Thoracic aorta (tissue), 2 donors: ENCODE results near the gene ATAD5. TPM values are rescaled to one million over a fixed set of nuclear protein-coding genes. Genes with fewer than 3 reads are reported as not detected.

Experiments used
- ATAC-seq: fragments of 150-250 bp; one replicate; pipeline ENCODE4 v1.8.0; 2017; ENCODE audit warnings: low read depth; ENCODE audit not compliant: insufficient number of reproducible peaks, low FRiP score
- DNase-seq: peaks from one replicate; pipeline ENCODE4 v3.0.0-alpha.2; 2020; ENCODE audit warnings: low spot score
- H3K27ac ChIP-seq, 2 donors: fragments of 200-600 bp; sonication (generic); 1 replicate in 1 of 2; 2 replicates in 1 of 2; pipeline ENCODE4 v1.5.1; 2016; ENCODE audit warnings: mild to moderate bottlenecking in 2 of 2, moderate library complexity in 2 of 2
- H3K27me3 ChIP-seq: fragments of 200-600 bp; sonication (generic); replicated peaks from 2 replicates; pipeline ENCODE4 v1.6.0; 2016; ENCODE audit warnings: mild to moderate bottlenecking; ENCODE audit not compliant: insufficient read depth
- H3K36me3 ChIP-seq: fragments of 200-600 bp; sonication (generic); one replicate; pipeline ENCODE4 v1.5.1; 2016
- H3K4me1 ChIP-seq, 2 donors: fragments of 200-600 bp; sonication (generic); 1 replicate in 1 of 2; 2 replicates in 1 of 2; pipeline versions ENCODE4 v1.5.1 to v1.6.0; 2016; ENCODE audit warnings: low read depth in 2 of 2, mild to moderate bottlenecking in 1 of 2; ENCODE audit not compliant: control insufficient read depth in 1 of 2
- H3K4me3 ChIP-seq: fragments of 200-600 bp; sonication (generic); 2 replicates; pipeline ENCODE4 v1.5.1; 2016; ENCODE audit warnings: mild to moderate bottlenecking
- H3K9me3 ChIP-seq: fragments of 200-600 bp; sonication (generic); 2 replicates; pipeline ENCODE4 v1.5.1; 2016
- total RNA-seq, 2 donors: library from RNA; depleted of rRNA; stranded (reverse); fragments of >200 nt; gene quantifications; one replicate each; pipeline versions ENCODE4 v1.1.0 to v1.2.3, GENCODE V29; 2016
- TF ChIP-seq, protein P1 (sequence below): fragments of 200-600 bp; sonication (generic); IDR thresholded peaks from one replicate; pipeline ENCODE4 v1.5.1; 2019; ENCODE audit warnings: antibody characterized with exemption

Gene ATAD5
- total RNA-seq, 2 donors from 2014 or later, result 0.81 to 1.3 TPM

DNA sequence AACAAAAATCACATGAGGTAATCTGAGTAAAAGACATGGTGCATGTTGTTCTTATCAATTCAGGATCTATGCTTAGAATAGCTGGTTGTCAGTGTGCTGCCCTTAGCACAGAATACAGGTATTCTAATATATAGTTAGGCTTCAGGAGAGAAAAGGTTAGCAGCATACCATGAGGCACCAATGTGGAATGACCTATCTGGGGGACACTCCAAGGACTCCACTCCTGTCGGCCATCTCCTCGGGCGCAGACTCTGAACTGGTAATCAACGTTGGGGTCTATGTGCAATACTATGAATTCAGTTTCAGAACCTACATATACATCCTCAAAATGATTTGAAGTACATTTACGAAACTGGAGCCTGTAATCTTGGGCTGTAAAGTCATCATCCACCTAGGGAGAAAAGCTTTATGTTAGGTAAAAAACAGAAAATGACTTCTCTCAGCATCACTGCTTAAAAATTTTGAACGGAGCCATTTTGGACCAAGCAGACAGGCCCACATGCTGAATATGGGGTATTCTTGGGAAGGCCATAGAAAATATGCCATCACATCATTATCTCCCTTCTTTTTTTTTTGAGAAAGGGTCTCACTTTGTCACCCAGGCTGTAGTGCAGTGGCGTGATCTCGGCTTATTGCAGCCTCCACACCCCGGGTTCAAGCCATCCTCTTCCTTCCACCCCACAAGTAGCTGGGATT is 38.3 kb upstream of the ATAD5 start:
- Histone ChIP-seq H3K4me1 (no peaks in the 10 kb centered on the region), H3K36me3 (peaks cover 24% of the 10 kb centered on the region), H3K4me3 (no peak overlapping the region), H3K27ac (no peak overlapping the region), H3K9me3 (no peaks in the 10 kb centered on the region), H3K27me3 (no peaks in the 10 kb centered on the region)
- TF ChIP-seq, protein P1, sequence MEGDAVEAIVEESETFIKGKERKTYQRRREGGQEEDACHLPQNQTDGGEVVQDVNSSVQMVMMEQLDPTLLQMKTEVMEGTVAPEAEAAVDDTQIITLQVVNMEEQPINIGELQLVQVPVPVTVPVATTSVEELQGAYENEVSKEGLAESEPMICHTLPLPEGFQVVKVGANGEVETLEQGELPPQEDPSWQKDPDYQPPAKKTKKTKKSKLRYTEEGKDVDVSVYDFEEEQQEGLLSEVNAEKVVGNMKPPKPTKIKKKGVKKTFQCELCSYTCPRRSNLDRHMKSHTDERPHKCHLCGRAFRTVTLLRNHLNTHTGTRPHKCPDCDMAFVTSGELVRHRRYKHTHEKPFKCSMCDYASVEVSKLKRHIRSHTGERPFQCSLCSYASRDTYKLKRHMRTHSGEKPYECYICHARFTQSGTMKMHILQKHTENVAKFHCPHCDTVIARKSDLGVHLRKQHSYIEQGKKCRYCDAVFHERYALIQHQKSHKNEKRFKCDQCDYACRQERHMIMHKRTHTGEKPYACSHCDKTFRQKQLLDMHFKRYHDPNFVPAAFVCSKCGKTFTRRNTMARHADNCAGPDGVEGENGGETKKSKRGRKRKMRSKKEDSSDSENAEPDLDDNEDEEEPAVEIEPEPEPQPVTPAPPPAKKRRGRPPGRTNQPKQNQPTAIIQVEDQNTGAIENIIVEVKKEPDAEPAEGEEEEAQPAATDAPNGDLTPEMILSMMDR, result no peak
- DNase-seq (no peak), ATAC-seq (no peak)

DNA sequence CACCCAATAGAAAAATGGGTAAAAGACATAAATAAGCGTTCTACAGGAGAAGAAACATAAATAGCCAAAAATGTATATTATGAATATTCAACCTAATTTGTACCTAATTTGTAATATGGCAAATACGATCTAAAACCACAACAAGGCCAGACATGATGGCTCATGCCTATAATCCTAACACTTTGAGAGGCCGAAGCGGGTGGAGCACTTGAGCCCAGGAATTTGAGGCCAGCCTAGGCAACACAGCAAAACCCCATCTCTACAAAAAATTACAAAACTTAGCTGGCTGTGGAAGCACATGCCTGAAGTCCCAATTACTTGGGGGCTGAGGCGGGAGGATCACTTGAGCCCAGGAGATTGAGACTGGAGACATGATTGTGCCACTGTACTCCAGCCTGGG is 37.4 kb upstream of the ATAD5 start:
- H3K27ac ChIP-seq, result no peak overlapping the region
- no peak for DNase-seq
- TF ChIP-seq, protein P1, result no peak
- no peaks in the 10 kb centered on the region for H3K4me1 ChIP-seq
- no peak overlapping the region for H3K4me3 ChIP-seq
- no peaks in the 10 kb centered on the region for H3K9me3 ChIP-seq
- no peak for ATAC-seq
- H3K36me3 ChIP-seq, result peaks cover 24% of the 10 kb centered on the region
- H3K27me3 ChIP-seq, result no peaks in the 10 kb centered on the region

DNA sequence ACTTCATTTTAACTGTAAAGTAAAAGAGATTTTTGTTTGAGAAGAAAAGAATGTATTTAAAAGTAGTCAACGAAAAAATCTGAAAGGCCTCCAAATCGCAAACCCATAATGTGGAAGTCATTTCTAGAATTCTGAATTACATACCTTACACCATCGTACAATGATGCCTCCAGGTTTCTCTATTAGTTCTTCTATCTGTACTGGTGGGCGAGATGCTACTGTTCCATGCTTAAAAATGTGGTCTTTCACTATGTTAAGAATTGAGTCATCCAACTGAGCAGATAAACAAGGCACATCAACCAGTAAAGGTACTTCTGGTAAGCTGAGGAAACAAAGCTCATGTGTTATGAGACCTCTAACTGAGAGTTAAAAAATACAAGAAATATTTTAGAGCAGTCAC is 35.8 kb upstream of the ATAD5 start:
- no peak for ATAC-seq
- no peaks in the 10 kb centered on the region for H3K9me3 ChIP-seq
- H3K4me1 ChIP-seq, result no peaks in the 10 kb centered on the region
- no peak overlapping the region for H3K4me3 ChIP-seq
- TF ChIP-seq, protein P1, result no peak
- peaks cover 27% of the 10 kb centered on the region for H3K36me3 ChIP-seq
- no peaks in the 10 kb centered on the region for H3K27me3 ChIP-seq
- no peak for DNase-seq
- no peak overlapping the region for H3K27ac ChIP-seq

DNA sequence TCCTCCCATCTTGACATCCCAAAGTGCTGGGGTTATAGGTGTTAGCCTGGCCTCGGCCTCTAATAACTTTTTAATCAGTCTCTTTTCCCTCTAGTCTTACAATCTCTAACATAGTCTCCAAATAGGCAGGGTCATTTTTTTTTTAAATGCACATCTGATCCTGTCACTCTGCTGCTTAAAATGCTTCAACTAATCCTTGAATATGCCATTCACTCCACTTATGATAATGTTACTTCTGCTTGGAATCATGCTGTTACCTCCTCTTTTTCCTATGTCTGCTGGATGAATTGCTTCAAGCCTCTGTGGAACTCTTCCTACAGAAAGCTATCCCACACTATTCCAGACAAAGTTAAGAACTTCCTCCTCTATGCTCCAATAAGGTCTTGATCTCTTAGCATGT is 30.1 kb upstream of the ATAD5 start:
- no peaks in the 10 kb centered on the region for H3K9me3 ChIP-seq
- TF ChIP-seq, protein P1, result no peak
- peaks cover 26% of the 10 kb centered on the region for H3K36me3 ChIP-seq
- ATAC-seq (no peak), DNase-seq (no peak)
- no peaks in the 10 kb centered on the region for H3K27me3 ChIP-seq
- H3K27ac ChIP-seq, result no peak overlapping the region
- no peak overlapping the region for H3K4me3 ChIP-seq
- H3K4me1 ChIP-seq, result no peaks in the 10 kb centered on the region

DNA sequence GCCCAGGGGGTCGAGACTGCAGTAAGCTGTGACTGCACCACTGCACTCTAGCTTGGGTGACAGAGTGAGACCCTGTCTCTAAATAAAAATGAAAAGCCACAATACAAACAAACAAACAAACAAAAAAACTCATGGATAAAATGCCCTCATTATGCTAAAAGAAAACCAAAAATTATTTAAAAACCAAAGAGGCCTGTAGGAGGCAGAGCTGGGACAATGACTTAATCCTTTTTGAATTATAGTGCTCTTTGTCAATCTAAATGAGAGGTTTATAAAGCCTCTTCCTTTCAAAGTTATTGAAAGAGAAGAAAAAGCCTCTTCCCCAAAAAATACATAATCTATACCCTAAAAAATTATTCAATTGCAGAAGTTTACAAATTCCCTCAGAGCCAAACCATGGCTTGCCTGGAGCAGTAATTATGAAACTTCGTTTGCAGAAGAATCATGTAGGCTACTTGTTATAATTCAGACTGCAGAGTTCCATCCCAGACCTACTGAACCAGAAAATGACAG is 25.8 kb upstream of the ATAD5 start:
- H3K4me1 ChIP-seq, result no peaks in the 10 kb centered on the region

More for the DNA sequence above, 25.8 kb upstream of the ATAD5 start:
- DNase-seq, result no peak
- no peak overlapping the region for H3K4me3 ChIP-seq
- H3K27ac ChIP-seq, result no peak overlapping the region
- no peak for ATAC-seq
- H3K27me3 ChIP-seq, result no peaks in the 10 kb centered on the region
- TF ChIP-seq, protein P1, result no peak
- H3K9me3 ChIP-seq, result no peaks in the 10 kb centered on the region
- H3K36me3 ChIP-seq, result peaks cover 18% of the 10 kb centered on the region
